K562 (cell line): ENCODE measurements around the gene CHST2. TPM values are rescaled to one million over a fixed set of nuclear protein-coding genes. Genes with fewer than 3 reads are reported as not detected.

Source experiments
- ARID1B ChIP-seq: fragments of 450-650 bp; IDR thresholded peaks from 2 replicates; pipeline ENCODE4 v1.6.1; 2016; ENCODE audit warnings: antibody characterized with exemption, mild to moderate bottlenecking, inconsistent platforms
- ARID2 ChIP-seq: fragments of 450-650 bp; IDR thresholded peaks from 2 replicates; pipeline ENCODE4 v1.6.1; 2017; ENCODE audit warnings: antibody characterized with exemption, mild to moderate bottlenecking
- CBX3 ChIP-seq, 2 experiments: IDR thresholded peaks; 1 replicate in 1 of 2; 2 replicates in 1 of 2; pipeline ENCODE4 v1.6.1; 2012; ENCODE audit warnings: inconsistent platforms in 2 of 2, low read length in 2 of 2, borderline replicate concordance in 1 of 2, control low read depth in 1 of 2
- CC2D1A ChIP-seq: fragments of 450-650 bp; IDR thresholded peaks from 2 replicates; pipeline ENCODE4 v1.6.1; 2017; ENCODE audit warnings: mild to moderate bottlenecking
- DACH1 ChIP-seq: fragments of 450-650 bp; IDR thresholded peaks from 2 replicates; pipeline ENCODE4 v1.6.1; 2018; ENCODE audit not compliant: partially characterized antibody
- EP300 ChIP-seq: IDR thresholded peaks from 2 replicates; pipeline ENCODE4 v1.6.1; 2012; ENCODE audit warnings: low read length, improper control_type of control experiment
- FOSL1 ChIP-seq: fragments of 200-800 bp; sonication (Bioruptor generic); conservative IDR thresholded peaks from 2 replicates; pipeline ENCODE4 v1.6.1; 2016; ENCODE audit warnings: missing genetic modification characterization, missing compliant biosample characterization
- FOXJ3 ChIP-seq: sonication (generic); formaldehyde crosslinking; IDR thresholded peaks from 2 replicates; pipeline ENCODE4 v1.4.0; 2020; ENCODE audit warnings: mild to moderate bottlenecking, missing genetic modification reagents
- JUND ChIP-seq, 2 experiments: IDR thresholded peaks; 2 replicates in 1 of 2; 3 replicates in 1 of 2; pipeline ENCODE4 v1.6.1; 2011; ENCODE audit warnings: borderline replicate concordance in 2 of 2, low read depth in 2 of 2, low read length in 2 of 2, improper control_type of control experiment in 1 of 2, missing biosample characterization in 1 of 2, missing genetic modification characterization in 1 of 2, missing genetic modification reagents in 1 of 2
- KLF16 ChIP-seq: IDR thresholded peaks from 2 replicates; pipeline ENCODE4 v1.6.1; 2016; ENCODE audit warnings: antibody characterized with exemption
- MAFF ChIP-seq: IDR thresholded peaks from 2 replicates; pipeline ENCODE4 v1.6.1; 2012; ENCODE audit warnings: low read length, improper control_type of control experiment
- MBD2 ChIP-seq: sonication (generic); IDR thresholded peaks from 2 replicates; pipeline ENCODE4 v1.6.1; 2016; ENCODE audit warnings: low read depth, borderline replicate concordance
- NCOA4 ChIP-seq: fragments of 450-650 bp; IDR thresholded peaks from 2 replicates; pipeline ENCODE4 v1.6.1; 2018; ENCODE audit warnings: mild to moderate bottlenecking; ENCODE audit not compliant: partially characterized antibody
- RNF2 ChIP-seq: sonication (generic); IDR thresholded peaks from 2 replicates; pipeline ENCODE4 v1.6.1; 2016
- SMARCA5 ChIP-seq: fragments of 450-650 bp; IDR thresholded peaks from 2 replicates; pipeline ENCODE4 v1.6.1; 2016
- TFE3 ChIP-seq: fragments of 450-650 bp; formaldehyde crosslinking; IDR thresholded peaks from 2 replicates; pipeline ENCODE4 v1.4.0; 2020; ENCODE audit warnings: mild to moderate bottlenecking, mixed read lengths
- ZFP30 ChIP-seq: fragments of 250-450 bp; sonication (Bioruptor Pico); IDR thresholded peaks from 2 replicates; pipeline ENCODE4 v1.8.0; 2022; ENCODE audit warnings: moderate library complexity, mild to moderate bottlenecking, inconsistent platforms, borderline replicate concordance
- ZNF551 ChIP-seq: fragments of 250-450 bp; sonication (Bioruptor Pico); IDR thresholded peaks from 2 replicates; pipeline ENCODE4 v1.5.0; 2021; ENCODE audit warnings: mild to moderate bottlenecking, moderate library complexity
- ZNF699 ChIP-seq: fragments of 250-450 bp; sonication (Bioruptor Pico); IDR thresholded peaks from 2 replicates; pipeline ENCODE4 v1.8.0; 2021; ENCODE audit warnings: mild to moderate bottlenecking, moderate library complexity; ENCODE audit not compliant: insufficient replicate concordance
- polyA plus RNA-seq, 8 experiments: library from polyadenylated mRNA; depleted of rRNA in 4 of 8; stranded (reverse) in 5 of 8; unstranded in 3 of 8; fragments of >200 nt; fragmentation: Nextera tagmentation in 2 of 8; fragmentation: Illumina TruSeq in 1 of 8; extraction: Ambion mirVana in 2 of 8; extraction: Trizol in 1 of 8; gene quantifications; 2 replicates each; pipeline versions ENCODE4 v1.2.1 to v1.2.3, GENCODE V29; 2011 to 2014; ENCODE audit warnings: inconsistent platforms in 1 of 8, missing spikeins in 1 of 8
- total RNA-seq, 7 experiments: library from RNA; depleted of rRNA in 6 of 7; stranded (reverse); fragments of >200 nt in 6 of 7; fragmentation: Illumina TruSeq in 2 of 7; extraction: Trizol in 2 of 7; gene quantifications; 2 replicates each; pipeline versions ENCODE4 v1.2.1 to v1.2.3, GENCODE V29; 2011 to 2021; ENCODE audit warnings: low replicate concordance in 1 of 7
- TF ChIP-seq, protein P1 (sequence below): IDR thresholded peaks from 2 replicates; pipeline ENCODE4 v1.6.1; 2012; ENCODE audit warnings: low read depth, low read length, improper control_type of control experiment, borderline replicate concordance
- TF ChIP-seq, protein P2 (sequence below): sonication (generic); formaldehyde crosslinking; IDR thresholded peaks from 2 replicates; pipeline ENCODE4 v1.8.0; 2022; ENCODE audit warnings: mild to moderate bottlenecking, missing genetic modification reagents
- TF ChIP-seq, protein P3 (sequence below): IDR thresholded peaks from 2 replicates; pipeline ENCODE4 v1.6.1; 2011; ENCODE audit not compliant: insufficient read length; ENCODE audit errors: extremely low read depth

The CHST2 gene
- total and polyA plus RNA-seq, 9 of the 15 experiments (the other 6 are each of a cell fraction or from before 2014, with no cell fraction given), result 3.4 to 60.3 (median 13.9) TPM

- TF ChIP-seq, protein P1, sequence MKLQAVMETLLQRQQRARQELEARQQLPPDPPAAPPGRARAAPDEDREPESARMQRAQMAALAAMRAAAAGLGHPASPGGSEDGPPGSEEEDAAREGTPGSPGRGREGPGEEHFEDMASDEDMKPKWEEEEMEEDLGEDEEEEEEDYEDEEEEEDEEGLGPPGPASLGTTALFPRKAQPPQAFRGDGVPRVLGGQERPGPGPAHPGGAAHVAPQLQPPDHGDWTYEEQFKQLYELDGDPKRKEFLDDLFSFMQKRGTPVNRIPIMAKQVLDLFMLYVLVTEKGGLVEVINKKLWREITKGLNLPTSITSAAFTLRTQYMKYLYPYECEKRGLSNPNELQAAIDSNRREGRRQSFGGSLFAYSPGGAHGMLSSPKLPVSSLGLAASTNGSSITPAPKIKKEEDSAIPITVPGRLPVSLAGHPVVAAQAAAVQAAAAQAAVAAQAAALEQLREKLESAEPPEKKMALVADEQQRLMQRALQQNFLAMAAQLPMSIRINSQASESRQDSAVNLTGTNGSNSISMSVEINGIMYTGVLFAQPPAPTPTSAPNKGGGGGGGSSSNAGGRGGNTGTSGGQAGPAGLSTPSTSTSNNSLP, result peak; percentile 88
- no peak for TF ChIP-seq ARID2
- peak; percentile 17 for TF ChIP-seq DACH1
- peak; percentile 94 for TF ChIP-seq JUND (IDR thresholded peaks at IDR 0.05; ENCODE audit: borderline replicate concordance, low read depth, low read length)
- TF ChIP-seq JUND (tag; IDR thresholded peaks at IDR 0.05; ENCODE audit: borderline replicate concordance, low read depth, low read length), result peak; percentile 75; the same call in 1 of the 3 replicates
- TF ChIP-seq TFE3 (CRISPR knock-in tag), result no peak
- peak; percentile 60 for TF ChIP-seq MBD2
- TF ChIP-seq KLF16, result peak; percentile 78; the same call in 1 of the 2 replicates
- no peak for TF ChIP-seq ZFP30 (CRISPR knock-in tag)
- no peak for TF ChIP-seq ZNF551 (CRISPR knock-in tag)
- no peak for TF ChIP-seq MAFF
- TF ChIP-seq ZNF699 (CRISPR knock-in tag), result no peak
- TF ChIP-seq, protein P2, sequence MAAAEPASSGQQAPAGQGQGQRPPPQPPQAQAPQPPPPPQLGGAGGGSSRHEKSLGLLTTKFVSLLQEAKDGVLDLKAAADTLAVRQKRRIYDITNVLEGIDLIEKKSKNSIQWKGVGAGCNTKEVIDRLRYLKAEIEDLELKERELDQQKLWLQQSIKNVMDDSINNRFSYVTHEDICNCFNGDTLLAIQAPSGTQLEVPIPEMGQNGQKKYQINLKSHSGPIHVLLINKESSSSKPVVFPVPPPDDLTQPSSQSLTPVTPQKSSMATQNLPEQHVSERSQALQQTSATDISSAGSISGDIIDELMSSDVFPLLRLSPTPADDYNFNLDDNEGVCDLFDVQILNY (CRISPR knock-in tag), result no peak
- TF ChIP-seq NCOA4, result no peak
- peak in 1 of 2 experiments; percentile 41; a peak in 1 of 3 replicates for TF ChIP-seq CBX3 (IDR thresholded peaks at IDR 0.05; ENCODE audit: borderline replicate concordance in 1 of 2, low read length in 2 of 2)
- TF ChIP-seq FOXJ3, result no peak
- TF ChIP-seq SMARCA5, result no peak
- peak; percentile 96 for TF ChIP-seq ARID1B
- peak; percentile 90; the same call in 1 of the 2 replicates for TF ChIP-seq EP300
- peak; percentile 79 for TF ChIP-seq RNF2
- peak; percentile 94 for TF ChIP-seq FOSL1 (tag)
- peak; percentile 45; the same call in 1 of the 2 replicates for TF ChIP-seq CC2D1A
- TF ChIP-seq, protein P3, sequence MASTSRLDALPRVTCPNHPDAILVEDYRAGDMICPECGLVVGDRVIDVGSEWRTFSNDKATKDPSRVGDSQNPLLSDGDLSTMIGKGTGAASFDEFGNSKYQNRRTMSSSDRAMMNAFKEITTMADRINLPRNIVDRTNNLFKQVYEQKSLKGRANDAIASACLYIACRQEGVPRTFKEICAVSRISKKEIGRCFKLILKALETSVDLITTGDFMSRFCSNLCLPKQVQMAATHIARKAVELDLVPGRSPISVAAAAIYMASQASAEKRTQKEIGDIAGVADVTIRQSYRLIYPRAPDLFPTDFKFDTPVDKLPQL, result no peak
Observed at GRCh38 chr3:143167969-143168854, 48.6 kb downstream of the CHST2 start (continued).
